SK-N-SH (cell line): ENCODE data around the gene MS4A14.

Experiments
- CTCF ChIP-seq: fragments of 200-600 bp; sonication (generic); IDR thresholded peaks from 2 replicates; pipeline ENCODE4 v1.6.1; 2017; ENCODE audit warnings: antibody characterized with exemption, mild to moderate bottlenecking, moderate library complexity
- FOXM1 ChIP-seq: IDR thresholded peaks from 2 replicates; pipeline ENCODE4 v1.4.0; 2012; ENCODE audit warnings: low read depth, mild to moderate bottlenecking
- JUND ChIP-seq: IDR thresholded peaks from 2 replicates; pipeline ENCODE4 v1.4.0; 2012
- PBX3 ChIP-seq: IDR thresholded peaks from 2 replicates; pipeline ENCODE4; 2012
- RAD21 ChIP-seq: IDR thresholded peaks from 2 replicates; pipeline ENCODE4 v1.6.1; 2012; ENCODE audit warnings: mild to moderate bottlenecking, low read length
- RCOR1 ChIP-seq: fragments of 150-350 bp; IDR thresholded peaks from 2 replicates; pipeline ENCODE4 v1.6.1; 2017; ENCODE audit warnings: antibody characterized with exemption, low read length
- TCF12 ChIP-seq: IDR thresholded peaks from 2 replicates; pipeline ENCODE4 v1.4.0; 2012
- USF1 ChIP-seq: IDR thresholded peaks from 2 replicates; pipeline ENCODE4 v1.4.0; 2012; ENCODE audit warnings: low read depth, borderline replicate concordance
- YY1 ChIP-seq: IDR thresholded peaks from 2 replicates; pipeline ENCODE4 v1.4.0; 2012; ENCODE audit warnings: low read depth, mild to moderate bottlenecking
- ZBTB33 ChIP-seq: IDR thresholded peaks from 2 replicates; pipeline ENCODE4 v1.4.0; 2012; ENCODE audit warnings: low read depth, borderline replicate concordance

- TF ChIP-seq FOXM1 (no peak), RCOR1 (no peak), RAD21 (no peak), USF1 (no peak), YY1 (no peak), TCF12 (no peak), PBX3 (no peak), JUND (no peak), CTCF (no peak), ZBTB33 (no peak)
Observed at GRCh38 chr11:60370252-60370810, 25.9 kb upstream of the MS4A14 start.
